HPDE6-E6E7 (cell line): Measurements from ENCODE around the gene SRRM3.
A peak's percentile ranks its signal among the peaks of the same experiment; 100 is the strongest.
"Not testable (repeated sequence)": the region's sequence is repeated elsewhere in the genome, so short reads cannot be mapped to it uniquely, and the experiment has no call there.

ENCODE experiments used
- DNase-seq: peaks from one replicate; pipeline ENCODE4 v3.0.0; 2011; ENCODE audit warnings: missing footprints; ENCODE audit errors: extremely low spot score

Gene SRRM3

GRCh38 chr7:76231071-76231470, 29.4 kb downstream of the SRRM3 start:
- DNase-seq: no peak

GRCh38 chr7:76231583-76231982, 29.9 kb downstream of the SRRM3 start:
- no peak for DNase-seq

- DNase-seq: no peak
These were observed 31.0 kb downstream of the SRRM3 start for GRCh38 chr7:76232698-76233097.

- no peak for DNase-seq
These were observed 32.0 kb downstream of the SRRM3 start for GRCh38 chr7:76233538-76234281.

- no peak for DNase-seq
These were observed 32.5 kb downstream of the SRRM3 start for GRCh38 chr7:76234282-76234584.

GRCh38 chr7:76234931-76235441, 33.3 kb downstream of the SRRM3 start:
- DNase-seq: peak; percentile 90

- no peak for DNase-seq
These were observed 34.5 kb downstream of the SRRM3 start for GRCh38 chr7:76236224-76236623.

GRCh38 chr7:76238326-76238725, 36.6 kb downstream of the SRRM3 start:
- no peak for DNase-seq

GRCh38 chr7:76241141-76241540, 39.4 kb downstream of the SRRM3 start:
- no peak for DNase-seq

GRCh38 chr7:76242517-76243063, 40.9 kb downstream of the SRRM3 start:
- DNase-seq: not testable (repeated sequence)

GRCh38 chr7:76244781-76245391, 43.2 kb downstream of the SRRM3 start:
- no peak for DNase-seq

- DNase-seq: no peak
These were observed 45.2 kb downstream of the SRRM3 start for GRCh38 chr7:76246804-76247389.

GRCh38 chr7:76247938-76248337, 46.2 kb downstream of the SRRM3 start:
- no peak for DNase-seq

GRCh38 chr7:76252021-76252420, 50.3 kb downstream of the SRRM3 start:
- no peak for DNase-seq

- DNase-seq: no peak
These were observed 53.1 kb downstream of the SRRM3 start for GRCh38 chr7:76254781-76255180.

GRCh38 chr7:76257973-76258372, 56.3 kb downstream of the SRRM3 start:
- no peak for DNase-seq

- no peak for DNase-seq
These were observed 57.7 kb downstream of the SRRM3 start for GRCh38 chr7:76259124-76260093.

- DNase-seq: no peak
These were observed 58.5 kb downstream of the SRRM3 start for GRCh38 chr7:76260171-76260703.

GRCh38 chr7:76261329-76261728, 59.6 kb downstream of the SRRM3 start:
- DNase-seq: no peak

- DNase-seq: no peak
These were observed 60.2 kb downstream of the SRRM3 start for GRCh38 chr7:76261931-76262330.

GRCh38 chr7:76262683-76263402, 61.1 kb downstream of the SRRM3 start:
- DNase-seq: peak; percentile 64
